ENCODE results near the gene SLF2. TPM values are rescaled to one million over a fixed set of nuclear protein-coding genes. Genes with fewer than 3 reads are reported as not detected.

SLF2 gene, protein sequence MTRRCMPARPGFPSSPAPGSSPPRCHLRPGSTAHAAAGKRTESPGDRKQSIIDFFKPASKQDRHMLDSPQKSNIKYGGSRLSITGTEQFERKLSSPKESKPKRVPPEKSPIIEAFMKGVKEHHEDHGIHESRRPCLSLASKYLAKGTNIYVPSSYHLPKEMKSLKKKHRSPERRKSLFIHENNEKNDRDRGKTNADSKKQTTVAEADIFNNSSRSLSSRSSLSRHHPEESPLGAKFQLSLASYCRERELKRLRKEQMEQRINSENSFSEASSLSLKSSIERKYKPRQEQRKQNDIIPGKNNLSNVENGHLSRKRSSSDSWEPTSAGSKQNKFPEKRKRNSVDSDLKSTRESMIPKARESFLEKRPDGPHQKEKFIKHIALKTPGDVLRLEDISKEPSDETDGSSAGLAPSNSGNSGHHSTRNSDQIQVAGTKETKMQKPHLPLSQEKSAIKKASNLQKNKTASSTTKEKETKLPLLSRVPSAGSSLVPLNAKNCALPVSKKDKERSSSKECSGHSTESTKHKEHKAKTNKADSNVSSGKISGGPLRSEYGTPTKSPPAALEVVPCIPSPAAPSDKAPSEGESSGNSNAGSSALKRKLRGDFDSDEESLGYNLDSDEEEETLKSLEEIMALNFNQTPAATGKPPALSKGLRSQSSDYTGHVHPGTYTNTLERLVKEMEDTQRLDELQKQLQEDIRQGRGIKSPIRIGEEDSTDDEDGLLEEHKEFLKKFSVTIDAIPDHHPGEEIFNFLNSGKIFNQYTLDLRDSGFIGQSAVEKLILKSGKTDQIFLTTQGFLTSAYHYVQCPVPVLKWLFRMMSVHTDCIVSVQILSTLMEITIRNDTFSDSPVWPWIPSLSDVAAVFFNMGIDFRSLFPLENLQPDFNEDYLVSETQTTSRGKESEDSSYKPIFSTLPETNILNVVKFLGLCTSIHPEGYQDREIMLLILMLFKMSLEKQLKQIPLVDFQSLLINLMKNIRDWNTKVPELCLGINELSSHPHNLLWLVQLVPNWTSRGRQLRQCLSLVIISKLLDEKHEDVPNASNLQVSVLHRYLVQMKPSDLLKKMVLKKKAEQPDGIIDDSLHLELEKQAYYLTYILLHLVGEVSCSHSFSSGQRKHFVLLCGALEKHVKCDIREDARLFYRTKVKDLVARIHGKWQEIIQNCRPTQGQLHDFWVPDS
- 54.0 TPM for total RNA-seq

DNA sequence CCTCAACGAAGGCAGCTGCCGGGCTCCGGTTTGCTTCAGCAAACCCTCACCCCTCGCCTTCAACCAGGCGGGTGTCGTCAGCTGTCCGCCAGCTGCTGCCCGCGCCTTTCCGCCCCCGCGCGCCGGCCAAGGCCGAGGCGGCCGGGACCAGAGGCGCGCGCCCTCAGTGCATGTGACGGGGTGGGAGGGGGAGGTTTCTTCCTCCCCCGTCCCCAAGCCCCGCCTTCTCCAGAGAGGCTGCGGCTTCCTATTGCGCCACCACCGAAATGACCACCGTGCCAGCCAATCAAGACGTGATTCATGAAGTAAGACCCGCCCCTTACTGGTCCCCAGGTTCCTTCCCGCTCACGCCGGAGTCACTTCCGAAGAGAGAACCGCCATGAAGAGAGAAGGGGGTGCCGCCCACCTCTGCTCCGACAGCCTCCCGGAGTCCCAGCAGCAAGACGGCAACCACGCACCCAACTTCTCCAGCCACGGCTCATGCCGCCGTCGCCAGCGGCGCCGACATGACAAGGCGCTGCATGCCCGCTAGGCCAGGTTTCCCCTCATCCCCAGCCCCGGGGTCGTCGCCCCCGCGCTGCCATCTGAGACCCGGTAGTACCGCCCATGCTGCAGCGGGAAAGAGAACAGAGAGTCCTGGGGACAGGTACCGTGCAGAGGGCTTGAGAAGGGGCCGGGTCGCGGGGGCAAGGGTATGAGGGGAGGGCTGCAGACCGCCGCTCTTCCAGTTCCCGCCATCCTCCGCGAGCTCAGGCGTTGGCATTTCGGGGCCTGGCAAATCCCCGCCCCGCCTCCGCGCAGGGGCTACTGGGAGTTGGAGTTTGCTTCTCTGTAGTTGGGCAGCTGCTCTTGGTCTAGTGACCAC lies at the start of gene SLF2:
Gene SLF2 (plus strand): TSS at position 359 of the 865 bp plus-strand sequence. CDS start 148 bp downstream, at position 507.

GRCh38 chr10:100969187-100970075 lies 56.7 kb downstream of the SLF2 start, which contains the start of gene SEMA4G:
SEMA4G (plus strand) TSS chr10:100969504; CDS start chr10:100972913, 3,409 bp downstream.

GRCh38 chr10:100986952-100987684 lies 74.4 kb downstream of the SLF2 start, which contains the start of the genes MRPL43 and TWNK:
MRPL43 (minus strand) TSS chr10:100987497; CDS start chr10:100987443, 54 bp downstream.
TWNK (plus strand) TSS chr10:100987543; CDS start chr10:100988211, 668 bp downstream.

GRCh38 chr10:100999742-101000126 lies 87.0 kb downstream of the SLF2 start, which contains the start of gene LZTS2:
LZTS2 (plus strand) TSS chr10:100999808; CDS start chr10:101002539, 2,731 bp downstream.

Small RNAs within 50 kb of the gene (small RNA-seq; reads per million reads assigned to genes)
- not detected for gene MIR608
- gene RF00019: not detected

Other genes starting within 250 kb of the SLF2 start
- gene PAX2, start 167.4 kb upstream of the SLF2 start, total RNA-seq: not detected
- 17.5 TPM for gene SEMA4G, start 56.5 kb downstream of the SLF2 start, total RNA-seq
- 39.0 TPM for gene MRPL43, start 74.5 kb downstream of the SLF2 start, total RNA-seq
- 5.5 TPM for gene TWNK, start 74.6 kb downstream of the SLF2 start, total RNA-seq
- 18.5 TPM for gene LZTS2, start 86.8 kb downstream of the SLF2 start, total RNA-seq
- 7.2 TPM for gene PDZD7, start 118.2 kb downstream of the SLF2 start, total RNA-seq
- gene SFXN3, start 118.3 kb downstream of the SLF2 start, total RNA-seq: 37.4 TPM
- gene KAZALD1, start 149.0 kb downstream of the SLF2 start, total RNA-seq: 1.2 TPM
- gene TLX1, start 218.3 kb downstream of the SLF2 start, total RNA-seq: not detected

All from diencephalon (tissue), 1 donor.